CD4-positive, CD25-positive, alpha-beta regulatory T cell (primary cell): ENCODE results near the gene LGSN. TPM values are rescaled to one million over a fixed set of nuclear protein-coding genes. Genes with fewer than 3 reads are reported as not detected.

Experiments used
- ATAC-seq, 2 donors: fragments of 150-1000 bp; cut with Tn5 transposase; one replicate each; pipeline ENCODE4 v1.10.0; 2021; ENCODE audit warnings: low read depth in 2 of 2, moderate number of reproducible peaks in 2 of 2, moderate library complexity in 1 of 2
- DNase-seq, 3 donors: peaks; one replicate each; pipeline versions ENCODE4 v3.0.0 to v3.0.0-alpha.2; 2012 to 2022; ENCODE audit warnings: mixed read lengths in 1 of 3
- H3K27ac ChIP-seq: one replicate; pipeline ENCODE4 v1.7.0; 2013; ENCODE audit warnings: mild to moderate bottlenecking, low read length; ENCODE audit not compliant: insufficient read depth, poor library complexity, severe bottlenecking
- H3K27me3 ChIP-seq: one replicate; pipeline ENCODE4 v1.7.0; 2013; ENCODE audit warnings: low read length; ENCODE audit not compliant: control insufficient read depth, insufficient read depth
- H3K36me3 ChIP-seq: one replicate; pipeline ENCODE4 v1.7.0; 2013; ENCODE audit warnings: mild to moderate bottlenecking, low read length, moderate library complexity; ENCODE audit not compliant: control insufficient read depth, insufficient read depth
- H3K4me1 ChIP-seq: 2 replicates; pipeline ENCODE4 v1.7.0; 2013; ENCODE audit warnings: mild to moderate bottlenecking, low read length; ENCODE audit not compliant: insufficient read depth, control insufficient read depth, poor library complexity, severe bottlenecking
- H3K4me3 ChIP-seq: one replicate; pipeline ENCODE4 v1.7.0; 2013; ENCODE audit warnings: low read depth, mild to moderate bottlenecking, low read length, moderate library complexity
- H3K9me3 ChIP-seq, 2 experiments: 1 replicate in 1 of 2; 2 replicates in 1 of 2; pipeline ENCODE4 v1.7.0; 2013; ENCODE audit warnings: low read length in 2 of 2, mild to moderate bottlenecking in 1 of 2, moderate library complexity in 1 of 2; ENCODE audit not compliant: control insufficient read depth in 2 of 2
- H3K27ac Mint-ChIP-seq, 3 donors: one replicate each; pipeline ENCODE4 v1.8.0; 2020 to 2022; ENCODE audit warnings: mild to moderate bottlenecking in 3 of 3, mixed read lengths in 3 of 3, moderate library complexity in 2 of 3
- H3K27me3 Mint-ChIP-seq: one replicate; pipeline ENCODE4 v1.8.0; 2022; ENCODE audit warnings: mild to moderate bottlenecking, mixed read lengths
- H3K36me3 Mint-ChIP-seq: one replicate; pipeline ENCODE4 v1.8.0; 2020; ENCODE audit warnings: mixed read lengths
- H3K4me1 Mint-ChIP-seq, 4 donors: one replicate each; pipeline ENCODE4 v1.8.0; 2020 to 2022; ENCODE audit warnings: mixed read lengths in 4 of 4, mild to moderate bottlenecking in 1 of 4
- H3K4me3 Mint-ChIP-seq, 4 donors: one replicate each; pipeline ENCODE4 v1.8.0; 2020 to 2022; ENCODE audit warnings: mild to moderate bottlenecking in 4 of 4, mixed read lengths in 4 of 4, moderate library complexity in 3 of 4
- H3K9me3 Mint-ChIP-seq, 7 donors: one replicate each; pipeline ENCODE4 v1.8.0; 2020 to 2022; ENCODE audit warnings: mixed read lengths in 7 of 7, mild to moderate bottlenecking in 3 of 7, moderate library complexity in 2 of 7
- polyA plus RNA-seq, 4 donors: library from polyadenylated mRNA; unstranded; fragments of 300-500 nt; fragmentation: Illumina TruSeq; gene quantifications; one replicate each; pipeline ENCODE4 v1.2.3, GENCODE V29; 2021
- total RNA-seq: library from RNA; stranded (reverse); gene quantifications from one replicate; pipeline ENCODE4 v1.2.3, GENCODE V29; 2022

The LGSN gene
- total and polyA plus RNA-seq, 5 donors from 2014 or later, result 0.10 to 0.25 TPM; not detected in 3

DNA sequence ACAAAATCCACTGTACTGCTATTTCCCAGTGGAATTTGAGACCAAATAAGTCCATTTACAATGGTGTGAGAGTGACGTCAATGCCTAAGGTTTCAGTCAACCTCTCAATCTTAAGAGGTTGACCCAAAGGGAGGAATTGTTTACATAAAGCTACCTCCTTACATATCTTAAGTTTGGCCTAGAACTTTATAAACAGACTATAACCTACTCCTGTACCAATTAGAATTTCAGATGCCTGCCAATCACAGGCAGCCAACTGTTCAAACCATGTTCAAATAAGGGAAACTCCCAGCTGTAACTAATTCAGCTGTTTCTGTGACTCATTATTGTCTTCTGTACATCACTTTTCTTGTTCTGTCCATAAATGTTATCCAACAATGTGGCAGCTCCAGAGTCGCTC is 14.5 kb downstream of the LGSN start:
- H3K9me3 Mint-ChIP-seq, result no peaks in the 10 kb centered on the region
- no peaks in the 10 kb centered on the region for H3K27me3 ChIP-seq
- no peaks in the 10 kb centered on the region for H3K4me1 ChIP-seq
- H3K4me1 Mint-ChIP-seq, result peaks cover 0 to 1% (median 0%) of the 10 kb centered on the region in 4 donors
- no peak for ATAC-seq
- H3K27ac ChIP-seq, result no peak overlapping the region
- no peaks in the 10 kb centered on the region for H3K9me3 ChIP-seq
- no peaks in the 10 kb centered on the region for H3K27me3 Mint-ChIP-seq
- no peak overlapping the region for H3K4me3 ChIP-seq
- no peaks in the 10 kb centered on the region for H3K36me3 Mint-ChIP-seq
- no peaks in the 10 kb centered on the region for H3K36me3 ChIP-seq
- no peak overlapping the region for H3K27ac Mint-ChIP-seq
- no peak overlapping the region for H3K4me3 Mint-ChIP-seq
- DNase-seq, result no peak

DNA sequence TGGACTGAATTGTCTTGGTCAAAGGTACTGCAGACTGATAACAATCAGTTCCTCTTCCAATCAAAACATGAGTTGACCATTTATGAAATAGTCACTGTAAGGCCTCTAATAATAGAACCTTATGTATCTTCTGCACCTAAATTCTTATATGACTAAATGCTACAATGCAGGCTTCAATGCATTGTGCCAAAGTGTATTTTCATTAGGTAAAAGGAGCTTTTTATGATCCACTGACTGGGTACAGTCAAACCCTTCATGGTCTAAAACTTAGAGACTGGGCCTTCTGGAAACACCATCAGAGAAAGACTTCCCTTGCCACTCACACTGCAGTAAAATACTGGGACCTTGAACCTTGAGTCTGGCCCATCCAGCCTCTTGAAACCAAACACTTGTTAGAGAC is 16.3 kb downstream of the LGSN start:
- H3K4me3 Mint-ChIP-seq, result no peak overlapping the region
- H3K4me1 Mint-ChIP-seq, result peaks cover 0 to 1% (median 0%) of the 10 kb centered on the region in 4 donors
- H3K27me3 Mint-ChIP-seq, result no peaks in the 10 kb centered on the region
- H3K27me3 ChIP-seq, result no peaks in the 10 kb centered on the region
- H3K36me3 ChIP-seq, result no peaks in the 10 kb centered on the region
- H3K27ac ChIP-seq, result no peak overlapping the region
- no peak overlapping the region for H3K4me3 ChIP-seq
- DNase-seq (no peak), ATAC-seq (no peak)
- H3K9me3 Mint-ChIP-seq, result peaks cover 0 to 7% (median 0%) of the 10 kb centered on the region in 7 donors
- no peak overlapping the region for H3K27ac Mint-ChIP-seq
- H3K9me3 ChIP-seq, result peaks cover 0 to 5% of the 10 kb centered on the region in 2 experiments
- no peaks in the 10 kb centered on the region for H3K4me1 ChIP-seq
- no peaks in the 10 kb centered on the region for H3K36me3 Mint-ChIP-seq

DNA sequence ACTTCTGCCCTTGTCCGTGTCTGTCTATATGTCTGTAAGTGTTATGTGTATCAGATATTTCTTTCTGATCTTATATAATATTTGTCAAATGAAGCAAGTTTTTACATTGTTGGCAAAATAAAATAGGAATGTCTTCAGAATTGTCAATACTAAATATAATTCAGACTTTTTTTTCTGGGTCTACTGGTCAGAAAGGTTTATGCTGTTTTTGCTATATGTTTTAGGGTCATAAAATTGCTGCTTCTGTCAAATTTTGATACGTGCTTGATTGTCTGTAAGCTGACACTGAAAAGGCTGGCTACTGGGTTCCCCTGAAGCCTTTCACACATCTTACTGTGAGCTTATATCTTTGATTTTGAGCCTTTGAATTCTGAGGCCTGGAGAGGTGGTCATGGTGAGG is 20.1 kb downstream of the LGSN start:
- ATAC-seq (no peak), DNase-seq (no peak)
- no peaks in the 10 kb centered on the region for H3K4me1 Mint-ChIP-seq
- H3K4me3 Mint-ChIP-seq, result no peak overlapping the region
- H3K27ac Mint-ChIP-seq, result no peak overlapping the region
- H3K4me1 ChIP-seq, result no peaks in the 10 kb centered on the region
- H3K4me3 ChIP-seq, result no peak overlapping the region
- H3K27me3 ChIP-seq, result no peaks in the 10 kb centered on the region
- peaks cover 0 to 5% of the 10 kb centered on the region in 2 experiments for H3K9me3 ChIP-seq
- no peaks in the 10 kb centered on the region for H3K36me3 Mint-ChIP-seq
- no peak overlapping the region for H3K27ac ChIP-seq
- no peaks in the 10 kb centered on the region for H3K36me3 ChIP-seq
- H3K9me3 Mint-ChIP-seq, result peaks cover 0 to 7% (median 0%) of the 10 kb centered on the region in 7 donors
- no peaks in the 10 kb centered on the region for H3K27me3 Mint-ChIP-seq

DNA sequence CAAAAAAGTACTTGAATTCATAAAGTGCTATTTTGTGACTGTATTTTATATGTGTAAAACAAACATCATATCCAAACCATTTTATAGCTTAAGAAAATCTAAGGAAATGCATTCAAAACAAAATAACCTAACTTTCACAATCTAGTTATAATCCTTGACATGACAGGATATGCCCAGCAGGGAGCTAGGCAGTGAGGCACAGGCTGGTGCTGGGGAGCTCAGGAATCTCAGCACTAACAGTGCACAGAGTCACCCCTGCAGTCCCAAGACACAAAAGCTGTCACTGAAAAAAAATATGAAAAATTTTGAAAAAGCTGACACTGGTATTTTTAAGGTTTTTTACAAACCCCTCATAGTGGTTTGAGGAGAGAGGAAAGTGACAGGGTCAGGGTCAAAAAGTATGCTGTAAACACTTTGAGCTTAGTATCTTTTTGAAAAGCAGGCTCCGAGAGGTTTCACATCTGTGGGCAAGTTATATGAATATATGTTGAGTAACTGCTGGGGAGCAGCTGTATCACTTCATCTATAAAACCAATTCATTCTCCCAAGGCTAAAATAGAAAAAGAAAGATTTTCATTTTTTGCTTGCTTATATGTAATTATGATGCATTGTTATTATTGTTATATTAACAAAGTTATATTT is 24.1 kb downstream of the LGSN start:
- no peak overlapping the region for H3K4me3 ChIP-seq
- no peak for ATAC-seq
- no peak overlapping the region for H3K27ac Mint-ChIP-seq
- H3K9me3 ChIP-seq, result peaks cover 0 to 5% of the 10 kb centered on the region in 2 experiments
- no peaks in the 10 kb centered on the region for H3K27me3 Mint-ChIP-seq
- no peak for DNase-seq
- H3K27ac ChIP-seq, result no peak overlapping the region
- no peaks in the 10 kb centered on the region for H3K27me3 ChIP-seq
- no peaks in the 10 kb centered on the region for H3K4me1 Mint-ChIP-seq
- no peaks in the 10 kb centered on the region for H3K36me3 Mint-ChIP-seq
- no peak overlapping the region for H3K4me3 Mint-ChIP-seq
- H3K9me3 Mint-ChIP-seq, result peaks cover 0 to 7% (median 0%) of the 10 kb centered on the region in 7 donors
- H3K36me3 ChIP-seq, result no peaks in the 10 kb centered on the region
- H3K4me1 ChIP-seq, result no peaks in the 10 kb centered on the region

DNA sequence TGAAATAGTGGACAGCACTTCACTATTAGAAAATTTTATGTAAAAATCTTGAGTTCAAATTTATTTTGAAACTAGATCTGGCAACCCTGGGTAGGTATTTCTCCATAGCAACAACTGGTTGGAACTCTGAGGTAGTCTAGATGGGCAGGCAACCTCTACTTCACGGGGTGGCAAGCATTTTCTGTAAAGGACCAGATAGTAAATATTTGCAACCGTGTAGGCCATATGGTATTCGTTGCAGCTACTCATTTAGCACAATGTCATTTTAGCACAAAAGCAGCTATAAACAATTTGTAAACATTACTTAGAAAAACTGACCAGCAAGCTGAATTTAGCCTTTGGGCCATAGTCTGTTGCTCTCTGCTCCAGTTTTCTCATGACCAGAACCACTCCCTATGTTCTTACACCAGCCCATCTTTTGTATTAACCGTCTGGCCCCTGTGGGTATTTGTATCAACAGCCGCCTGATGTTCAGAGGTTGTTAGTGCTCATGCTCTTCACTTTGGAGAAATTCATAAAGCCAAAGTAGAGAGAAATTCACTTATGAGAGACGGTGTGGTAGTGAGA is 29.2 kb downstream of the LGSN start:
- Mint-ChIP-seq H3K4me1 (no peaks in the 10 kb centered on the region), H3K27me3 (no peaks in the 10 kb centered on the region)

DNA sequence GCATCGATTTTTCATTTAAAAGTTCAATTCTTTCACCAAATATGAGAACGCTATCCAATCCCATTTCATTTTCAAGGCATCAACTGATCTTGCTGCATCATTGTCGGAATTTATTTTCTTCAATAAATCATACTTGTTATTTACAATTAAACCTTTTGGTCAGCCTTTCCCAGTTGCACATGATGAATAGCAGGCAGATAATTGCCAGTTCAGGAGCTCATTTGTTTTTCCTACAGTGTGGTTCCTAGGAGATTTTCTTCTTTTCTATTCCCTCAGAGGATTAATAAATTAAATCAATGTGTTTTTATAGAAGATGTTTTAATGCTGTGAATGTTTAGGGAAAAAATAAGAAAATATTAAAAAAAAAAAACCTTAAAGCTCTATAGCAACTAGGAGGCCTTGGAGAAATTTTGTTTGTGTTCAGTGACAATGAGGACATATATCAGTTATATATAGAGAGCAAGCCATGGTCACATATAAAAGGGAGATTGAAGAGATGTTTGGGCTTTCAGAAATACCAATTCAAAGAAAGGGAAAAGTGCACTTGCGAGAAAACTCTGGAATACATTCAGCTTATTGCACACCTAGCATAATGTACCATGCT is 30.4 kb downstream of the LGSN start:
- Histone ChIP-seq H3K27ac (no peak overlapping the region), H3K9me3 (no peaks in the 10 kb centered on the region), H3K36me3 (no peaks in the 10 kb centered on the region), H3K4me1 (no peaks in the 10 kb centered on the region), H3K4me3 (no peak overlapping the region), H3K27me3 (no peaks in the 10 kb centered on the region)
- no peaks in the 10 kb centered on the region for H3K4me1 Mint-ChIP-seq
- no peak overlapping the region for H3K27ac Mint-ChIP-seq
- no peak for ATAC-seq
- no peaks in the 10 kb centered on the region for H3K36me3 Mint-ChIP-seq
- H3K4me3 Mint-ChIP-seq, result no peak overlapping the region
- no peaks in the 10 kb centered on the region for H3K9me3 Mint-ChIP-seq
- no peaks in the 10 kb centered on the region for H3K27me3 Mint-ChIP-seq
- no peak for DNase-seq

More for the DNA sequence above, 29.2 kb downstream of the LGSN start:
- Mint-ChIP-seq H3K4me3 (no peak overlapping the region), H3K36me3 (no peaks in the 10 kb centered on the region), H3K27ac (no peak overlapping the region), H3K9me3 (no peaks in the 10 kb centered on the region)
- Histone ChIP-seq H3K4me3 (no peak overlapping the region), H3K27ac (no peak overlapping the region), H3K4me1 (no peaks in the 10 kb centered on the region), H3K9me3 (no peaks in the 10 kb centered on the region), H3K36me3 (no peaks in the 10 kb centered on the region), H3K27me3 (no peaks in the 10 kb centered on the region)
- ATAC-seq (no peak), DNase-seq (no peak)

DNA sequence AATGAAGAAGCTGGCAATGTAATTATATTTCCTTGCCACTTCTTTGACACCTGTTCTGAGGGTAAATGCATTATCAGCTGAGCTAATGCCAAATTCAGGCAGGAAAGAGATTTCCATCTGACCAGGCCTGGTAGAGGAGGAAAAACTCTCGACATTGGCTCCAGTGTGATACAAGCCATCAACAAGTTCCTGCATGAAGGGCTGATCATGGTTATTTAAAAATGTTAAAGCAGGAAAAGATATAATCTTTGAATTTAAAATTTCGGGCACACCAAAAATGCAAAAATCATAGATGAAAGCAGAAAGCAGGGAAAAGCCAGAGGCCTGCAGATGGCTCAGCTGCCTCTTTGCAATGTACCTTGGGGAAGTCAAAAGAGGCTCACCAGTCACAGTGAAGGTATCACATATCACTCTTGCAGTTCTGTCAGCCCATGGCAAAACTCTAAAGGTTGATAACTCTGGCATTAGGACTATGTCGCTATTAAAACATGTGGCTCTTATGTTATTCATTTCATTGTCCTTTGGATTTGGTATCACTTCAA is 39.1 kb downstream of the LGSN start:
- Histone ChIP-seq H3K4me1 (no peaks in the 10 kb centered on the region), H3K4me3 (no peak overlapping the region), H3K27ac (no peak overlapping the region), H3K9me3 (no peaks in the 10 kb centered on the region), H3K36me3 (no peaks in the 10 kb centered on the region), H3K27me3 (no peaks in the 10 kb centered on the region)
- H3K4me1 Mint-ChIP-seq, result no peaks in the 10 kb centered on the region
- no peak overlapping the region for H3K4me3 Mint-ChIP-seq
- no peak overlapping the region for H3K27ac Mint-ChIP-seq
- H3K27me3 Mint-ChIP-seq, result no peaks in the 10 kb centered on the region
- DNase-seq (no peak), ATAC-seq (no peak)
- H3K9me3 Mint-ChIP-seq, result no peaks in the 10 kb centered on the region
- no peaks in the 10 kb centered on the region for H3K36me3 Mint-ChIP-seq
